ENCODE measurements around the gene ERG. TPM values are rescaled to one million over a fixed set of nuclear protein-coding genes. Genes with fewer than 3 reads are reported as not detected.

Gene ERG
- polyA plus RNA-seq, 1 of the 3 experiments (the other 2 are of a cell fraction) = not detected

- Histone ChIP-seq H3K36me3 (replicated peaks in 1 of 2; ENCODE audit: control insufficient read depth in 1 of 2, insufficient read depth in 2 of 2, low read length in 1 of 2) (no peaks in the 10 kb centered on the region), H3K27ac (ENCODE audit: low read depth in 2 of 2, low read length in 1 of 2) (no peak overlapping the region), H3K9ac (no peak overlapping the region), H3K4me3 (ENCODE audit: low read depth in 2 of 2, low read length in 1 of 2) (no peak overlapping the region), H3K27me3 (ENCODE audit: insufficient read depth) (no peaks in the 10 kb centered on the region), H3K79me2 (ENCODE audit: insufficient read depth) (no peaks in the 10 kb centered on the region), H3K4me2 (no peak overlapping the region), H3K9me3 (no peaks in the 10 kb centered on the region), H3K4me1 (ENCODE audit: control insufficient read depth in 1 of 2, insufficient read depth in 2 of 2, low read depth in 1 of 2, low read length in 1 of 2) (peaks cover 0 to 8% of the 10 kb centered on the region in 2 experiments; a peak in 2 of 4 replicates), H2AFZ (ENCODE audit: low read depth) (no peak overlapping the region), H3F3A (replicated peaks; ENCODE audit: insufficient read depth) (peaks cover 5% of the 10 kb centered on the region), H3K9me2 (no peaks in the 10 kb centered on the region), H4K20me1 (ENCODE audit: insufficient read depth) (no peaks in the 10 kb centered on the region)
- CTCF ChIA-PET = interaction anchor here (0.7 to 1.7 kb wide), 3 partner anchors 10 to 416 kb away, joined by 3 to 6 read pairs (median 5); no protein-coding TSS in a partner anchor
- 77% methylated on average over 1 of the region's 1 CpG for WGBS (ENCODE audit: low lambda C conversion rate)
- no peak for TF ChIP-seq EZH2phosphoT487 (IDR thresholded peaks at IDR 0.05; ENCODE audit: borderline replicate concordance, low read depth)
- no peak for TF ChIP-seq ELF1 (IDR thresholded peaks at IDR 0.05)
- no peak for TF ChIP-seq EP300 (IDR thresholded peaks at IDR 0.05; ENCODE audit: borderline replicate concordance in 1 of 2, low read depth in 1 of 2, low read length in 1 of 2)
- TF ChIP-seq RAD21 (IDR thresholded peaks at IDR 0.05; ENCODE audit: low read length) = no peak
- TF ChIP-seq JUND (IDR thresholded peaks at IDR 0.05) = no peak
- no peak for TF ChIP-seq FOXM1 (IDR thresholded peaks at IDR 0.05; ENCODE audit: low read depth)
- no peak for TF ChIP-seq SMC3 (IDR thresholded peaks at IDR 0.05; ENCODE audit: low read depth, low read length)
- TF ChIP-seq USF2 (IDR thresholded peaks at IDR 0.05; ENCODE audit: borderline replicate concordance, low read depth, low read length) = no peak
- no peak for TF ChIP-seq CTCF (IDR thresholded peaks at IDR 0.05)
- TF ChIP-seq SIN3A (IDR thresholded peaks at IDR 0.05; ENCODE audit: borderline replicate concordance, low read depth, low read length) = no peak
- no peak for TF ChIP-seq MAX (IDR thresholded peaks at IDR 0.05; ENCODE audit: low read depth)
- no peak for TF ChIP-seq USF1 (IDR thresholded peaks at IDR 0.05; ENCODE audit: borderline replicate concordance, low read depth)
- no peak for TF ChIP-seq TCF12 (IDR thresholded peaks at IDR 0.05)
- TF ChIP-seq ZBTB33 (IDR thresholded peaks at IDR 0.05; ENCODE audit: borderline replicate concordance, low read depth) = no peak
- TF ChIP-seq CHD2 (IDR thresholded peaks at IDR 0.05; ENCODE audit: low read length, partially characterized antibody) = no peak
- no peak for TF ChIP-seq FOXJ3 (CRISPR knock-in tag; IDR thresholded peaks at IDR 0.05)
- no peak for TF ChIP-seq TAF1 (IDR thresholded peaks at IDR 0.05; ENCODE audit: borderline replicate concordance, low read depth, low read length)
- TF ChIP-seq MEF2A (IDR thresholded peaks at IDR 0.05; ENCODE audit: borderline replicate concordance, low read depth) = no peak
- no peak for TF ChIP-seq IRF3 (IDR thresholded peaks at IDR 0.05; ENCODE audit: low read depth, low read length)
- no peak for DNase-seq
- POLR2A ChIA-PET = no interaction called here
Measured at GRCh38 chr21:38342739-38343138, 155.5 kb downstream of the ERG start.
